RWPE1 (cell line): Measurements from ENCODE around the gene ZNRF1.
"Not testable (repeated sequence)": the region's sequence is repeated elsewhere in the genome, so short reads cannot be mapped to it uniquely, and the experiment has no call there.

Source experiments
- CTCF ChIA-PET: fragments of 350-600 bp; sonication (Branson Sonifier 250); formaldehyde crosslinking; extraction: SDS; loops from one replicate; lab custom pipeline; 2021; lab: Yijun Ruan, JAX
- POLR2A ChIA-PET: fragments of 400-600 bp; formaldehyde crosslinking; extraction: SDS; loops from one replicate; lab custom pipeline; 2020; ENCODE audit warnings: antibody characterized with exemption; ENCODE audit not compliant: low non-redundant PET; lab: Yijun Ruan, JAX
- DNase-seq: peaks from one replicate; pipeline ENCODE4 v3.0.0; 2012; ENCODE audit warnings: low spot score
- H3K27ac ChIP-seq: fragments of 450-650 bp; 2 replicates; pipeline ENCODE4 v1.5.1; 2017
- TF ChIP-seq, protein P1 (sequence below): fragments of 450-650 bp; conservative IDR thresholded peaks from 2 replicates; pipeline ENCODE4 v1.5.1; 2017; ENCODE audit warnings: low read depth, mild to moderate bottlenecking

The ZNRF1 gene

DNA sequence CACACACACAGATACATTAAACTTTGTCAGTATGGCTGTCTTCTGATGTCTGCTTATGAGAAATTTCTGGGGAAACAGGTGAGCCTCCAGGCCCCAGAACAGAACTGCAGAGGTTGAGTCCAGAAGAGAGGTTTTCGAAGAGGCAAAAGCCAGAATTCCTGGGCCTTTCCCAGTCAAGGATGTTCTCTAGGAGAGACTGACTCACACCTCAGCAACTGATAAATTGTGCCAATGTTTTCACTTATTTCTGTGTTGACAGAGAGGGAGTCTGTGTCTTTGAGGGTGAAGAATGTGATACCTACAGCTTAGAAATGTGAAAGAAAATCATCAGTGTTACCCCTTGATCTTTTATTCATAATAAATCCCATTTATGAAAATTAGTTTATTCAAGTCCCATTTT lies 87.5 kb downstream of the ZNRF1 start:
- no peak for DNase-seq
- H3K27ac ChIP-seq = no peak overlapping the region
- CTCF ChIA-PET = interaction anchor here (0.6 kb wide), 1 partner anchor 101 kb away, joined by 3 read pairs; no protein-coding TSS in a partner anchor
- POLR2A ChIA-PET = no interaction called here
- TF ChIP-seq, protein P1, sequence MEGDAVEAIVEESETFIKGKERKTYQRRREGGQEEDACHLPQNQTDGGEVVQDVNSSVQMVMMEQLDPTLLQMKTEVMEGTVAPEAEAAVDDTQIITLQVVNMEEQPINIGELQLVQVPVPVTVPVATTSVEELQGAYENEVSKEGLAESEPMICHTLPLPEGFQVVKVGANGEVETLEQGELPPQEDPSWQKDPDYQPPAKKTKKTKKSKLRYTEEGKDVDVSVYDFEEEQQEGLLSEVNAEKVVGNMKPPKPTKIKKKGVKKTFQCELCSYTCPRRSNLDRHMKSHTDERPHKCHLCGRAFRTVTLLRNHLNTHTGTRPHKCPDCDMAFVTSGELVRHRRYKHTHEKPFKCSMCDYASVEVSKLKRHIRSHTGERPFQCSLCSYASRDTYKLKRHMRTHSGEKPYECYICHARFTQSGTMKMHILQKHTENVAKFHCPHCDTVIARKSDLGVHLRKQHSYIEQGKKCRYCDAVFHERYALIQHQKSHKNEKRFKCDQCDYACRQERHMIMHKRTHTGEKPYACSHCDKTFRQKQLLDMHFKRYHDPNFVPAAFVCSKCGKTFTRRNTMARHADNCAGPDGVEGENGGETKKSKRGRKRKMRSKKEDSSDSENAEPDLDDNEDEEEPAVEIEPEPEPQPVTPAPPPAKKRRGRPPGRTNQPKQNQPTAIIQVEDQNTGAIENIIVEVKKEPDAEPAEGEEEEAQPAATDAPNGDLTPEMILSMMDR = no peak

DNA sequence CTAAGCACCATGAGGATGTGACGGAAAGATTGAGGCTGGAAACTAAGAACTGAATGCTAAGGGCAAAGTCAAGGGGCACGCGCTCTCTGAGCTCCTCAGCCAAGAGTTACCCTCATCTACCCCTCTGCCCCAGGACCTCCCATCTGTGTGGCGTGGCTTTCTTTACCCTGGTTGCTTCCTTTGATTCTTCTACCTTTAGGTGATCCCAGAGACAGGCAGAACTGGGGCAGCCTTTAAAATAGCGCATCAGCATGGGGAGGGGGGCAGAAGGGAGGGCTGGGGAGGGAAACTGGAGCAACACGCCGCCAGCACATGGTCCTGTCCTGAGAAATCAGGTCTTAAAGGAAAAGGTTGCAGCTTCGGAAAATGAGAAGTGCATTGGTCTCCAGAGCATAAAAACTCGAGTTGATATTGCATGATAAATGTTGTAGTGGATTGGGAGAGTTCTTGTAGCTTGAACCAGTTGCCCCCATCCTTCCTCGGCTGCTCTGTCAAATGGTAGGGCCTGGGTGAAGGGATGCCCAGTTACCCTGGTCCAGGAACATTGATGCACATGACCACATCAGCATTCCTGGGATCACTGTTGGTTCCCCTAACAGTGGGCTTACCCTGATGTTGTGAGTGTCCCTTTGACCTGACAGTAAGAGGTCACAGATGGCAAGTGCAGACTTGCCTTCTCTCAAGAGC lies 88.0 kb downstream of the ZNRF1 start:
- ChIA-PET POLR2A (no interaction called here), CTCF (interaction anchor here (0.6 kb wide), 1 partner anchor 101 kb away, joined by 3 read pairs; no protein-coding TSS in a partner anchor)
- no peak for DNase-seq
- TF ChIP-seq, protein P1 = no peak
- peak overlapping the region; percentile 10 for H3K27ac ChIP-seq

DNA sequence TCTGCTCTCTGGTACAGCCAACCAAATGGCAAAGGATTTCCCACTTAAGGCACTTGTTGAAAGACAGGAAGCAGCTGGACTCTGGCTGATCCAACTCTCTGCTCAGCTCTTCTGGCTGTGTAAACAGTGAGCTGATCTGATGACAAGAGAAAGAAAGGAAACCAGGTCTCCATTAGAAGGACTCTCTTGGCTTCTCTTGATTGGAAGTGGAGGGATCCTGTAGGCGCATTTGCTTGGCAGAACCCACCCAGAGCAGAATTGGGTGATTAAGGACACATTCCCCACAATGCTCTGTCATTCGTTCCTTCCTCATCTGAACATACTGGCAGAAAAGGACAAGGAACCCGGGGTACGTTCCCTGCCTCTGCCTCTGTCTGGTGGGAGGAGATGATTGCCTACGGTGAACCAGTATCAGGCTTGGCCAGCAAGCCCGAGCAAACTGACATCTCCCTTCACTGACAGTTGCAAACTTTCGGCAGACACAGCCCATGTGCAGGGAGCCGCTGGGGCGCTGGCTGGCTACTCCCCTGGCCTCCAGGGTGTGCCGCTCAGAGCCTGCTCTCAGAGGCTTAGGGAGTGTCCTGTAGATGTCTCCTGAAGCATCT lies 88.7 kb downstream of the ZNRF1 start:
- CTCF ChIA-PET = no interaction called here
- no peak for DNase-seq
- POLR2A ChIA-PET = no interaction called here
- TF ChIP-seq, protein P1 = no peak
- peak overlapping the region; percentile 10 for H3K27ac ChIP-seq

DNA sequence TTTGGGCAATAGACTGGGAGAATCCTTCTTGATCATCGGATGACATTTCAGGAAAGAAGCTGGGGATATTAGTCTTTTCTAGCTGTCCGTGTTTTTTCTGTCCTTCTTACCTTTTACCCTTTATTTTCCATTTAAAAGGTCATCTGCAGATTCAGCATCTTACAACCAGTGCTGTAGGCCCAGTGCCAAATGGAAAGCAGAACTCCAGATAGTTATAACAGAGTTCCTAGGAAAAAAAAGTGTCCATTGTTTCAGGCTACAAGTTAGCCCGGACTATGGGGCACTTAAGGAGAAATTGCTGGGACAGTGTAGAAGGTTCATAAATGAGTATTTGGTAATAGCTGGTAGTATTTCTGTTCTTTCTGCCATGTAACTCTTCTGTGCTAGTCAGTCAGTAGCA lies 89.4 kb downstream of the ZNRF1 start:
- no peak overlapping the region for H3K27ac ChIP-seq
- no peak for DNase-seq
- ChIA-PET POLR2A (no interaction called here), CTCF (interaction anchor here (0.5 to 0.7 kb wide), 2 partner anchors 26 to 28 kb away, joined by 3 to 4 read pairs; no protein-coding TSS in a partner anchor)
- TF ChIP-seq, protein P1 = no peak

DNA sequence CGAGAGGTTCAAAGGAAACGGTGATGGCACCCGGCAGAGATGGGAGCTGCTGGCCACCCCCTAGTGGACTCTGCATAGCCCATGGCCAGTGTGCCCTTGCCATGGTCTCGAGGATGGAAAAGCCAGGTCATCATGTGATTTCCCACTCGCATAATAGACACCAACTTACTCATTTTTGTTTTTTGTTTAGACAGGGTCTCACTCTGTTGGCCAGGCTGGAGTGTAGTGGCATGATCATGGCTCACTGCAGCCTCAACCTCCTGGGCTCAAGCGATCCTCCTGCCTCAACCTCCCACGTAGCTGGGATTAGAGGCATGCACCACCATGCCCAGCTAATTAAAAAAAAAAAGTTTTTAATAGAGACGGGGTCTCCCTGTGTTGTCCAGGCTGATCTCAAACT lies 90.1 kb downstream of the ZNRF1 start:
- no peak for DNase-seq
- CTCF ChIA-PET = interaction anchor here (0.6 to 0.9 kb wide), 3 partner anchors 26 to 44 kb away, joined by 3 to 4 read pairs (median 4); no protein-coding TSS in a partner anchor
- TF ChIP-seq, protein P1 = no peak
- POLR2A ChIA-PET = no interaction called here
- no peak overlapping the region for H3K27ac ChIP-seq

DNA sequence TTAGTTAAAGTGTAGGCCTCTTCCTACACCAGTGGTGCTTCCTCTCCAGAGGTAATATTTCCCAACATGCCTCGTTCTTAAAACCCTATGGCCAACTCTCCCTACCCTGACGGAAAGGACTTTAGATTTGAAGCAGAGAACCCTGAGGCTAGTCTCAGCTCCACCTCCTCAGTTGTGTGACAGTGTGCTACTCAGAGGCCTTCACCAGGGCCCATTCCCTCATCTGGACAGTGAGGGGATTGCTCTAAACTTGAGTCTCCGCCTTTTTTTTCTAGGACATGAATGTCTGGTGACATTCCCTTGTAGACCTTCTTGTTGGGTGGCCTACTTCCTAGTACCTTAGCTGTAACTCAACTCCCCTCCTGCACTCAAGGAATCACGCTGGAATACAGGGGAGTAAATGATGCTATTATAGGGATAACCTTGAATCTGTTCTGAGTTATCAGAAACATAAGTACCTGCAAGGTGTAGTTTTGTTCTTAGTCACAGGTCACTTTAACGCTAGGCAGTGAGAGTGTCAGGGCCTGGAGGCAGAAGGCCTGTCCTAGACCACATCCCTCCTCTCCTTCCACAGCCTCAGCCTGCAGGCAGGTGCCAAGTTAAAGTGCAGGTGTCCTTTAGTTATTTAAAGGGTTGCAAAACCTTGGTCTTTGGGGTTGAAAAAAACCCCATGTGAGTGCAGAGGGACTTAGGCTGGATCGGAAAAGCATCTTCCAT lies 90.8 kb downstream of the ZNRF1 start:
- POLR2A ChIA-PET = no interaction called here
- CTCF ChIA-PET = interaction anchor here (0.6 to 0.9 kb wide), 3 partner anchors 21 to 44 kb away, joined by 3 to 4 read pairs (median 3); no protein-coding TSS in a partner anchor
- no peak for DNase-seq
- no peak overlapping the region for H3K27ac ChIP-seq
- TF ChIP-seq, protein P1 = no peak

DNA sequence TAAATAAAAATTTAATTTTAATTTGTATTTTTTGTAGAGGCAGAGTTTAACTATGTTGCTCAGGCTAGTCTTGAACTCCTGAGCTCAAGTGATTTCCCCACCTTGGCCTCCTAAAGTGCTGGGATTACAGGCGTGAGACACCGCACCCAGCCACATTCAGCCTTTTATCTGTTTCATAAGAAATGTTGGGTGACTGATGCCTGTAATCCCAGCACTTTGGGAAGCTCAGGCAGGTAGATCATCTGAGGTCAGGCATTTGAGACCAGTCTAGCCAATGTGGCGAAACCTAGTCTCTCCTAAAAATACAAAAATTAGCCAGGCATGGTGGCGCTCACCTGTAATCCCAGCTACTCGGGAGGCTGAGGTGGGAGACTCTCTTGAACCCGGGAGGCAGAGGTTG lies 92.1 kb downstream of the ZNRF1 start:
- POLR2A ChIA-PET, DNase-seq: not testable (repeated sequence)
- CTCF ChIA-PET = interaction anchor here (0.6 to 0.8 kb wide), 3 partner anchors 19 to 91 kb away, joined by 3 to 4 read pairs (median 4); no protein-coding TSS in a partner anchor
- H3K27ac ChIP-seq = peak overlapping the region; percentile 8; the same call in 1 of the 2 replicates

DNA sequence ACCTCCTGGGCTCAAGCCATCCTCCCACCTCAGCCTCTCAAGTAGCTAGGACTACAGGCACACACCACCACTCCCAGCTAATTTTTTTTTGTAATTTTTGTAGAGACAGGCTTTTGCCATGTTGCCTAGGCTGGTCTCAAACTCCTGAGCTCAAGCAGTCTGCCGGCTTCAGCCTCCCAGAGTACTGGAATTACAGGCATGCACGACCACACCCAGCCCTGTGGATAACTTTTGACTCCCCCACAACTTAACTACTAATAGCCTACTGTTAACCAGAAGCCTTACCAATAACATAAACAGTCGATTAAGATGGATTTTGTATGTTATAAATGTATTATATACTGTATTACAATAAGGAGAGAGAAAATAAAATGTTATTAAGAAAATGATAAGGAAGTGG lies 92.8 kb downstream of the ZNRF1 start:
- H3K27ac ChIP-seq, POLR2A ChIA-PET, DNase-seq: not testable (repeated sequence)
- CTCF ChIA-PET = interaction anchor here (0.6 kb wide), 2 partner anchors 38 to 92 kb away, joined by 4 read pairs; no protein-coding TSS in a partner anchor
